Measurements from ENCODE around the gene BCAS1.
A peak's percentile ranks its signal among the peaks of the same experiment; 100 is the strongest.

Gene BCAS1

GRCh38 chr20:53920647-53921245 lies 149.6 kb downstream of the BCAS1 start:
- no peak for FAIRE-seq

- peak; percentile 75 for FAIRE-seq
Measured at GRCh38 chr20:53919886-53920285, 150.5 kb downstream of the BCAS1 start.

GRCh38 chr20:53918949-53919361 lies 151.4 kb downstream of the BCAS1 start:
- peak; percentile 96 for FAIRE-seq

GRCh38 chr20:53918020-53918311 lies 152.4 kb downstream of the BCAS1 start:
- FAIRE-seq: no peak

- FAIRE-seq: peak; percentile 98
Measured at GRCh38 chr20:53917145-53918019, 153.0 kb downstream of the BCAS1 start.

GRCh38 chr20:53916173-53916512 lies 154.3 kb downstream of the BCAS1 start:
- no peak for FAIRE-seq

- FAIRE-seq: peak; percentile 93
Measured at GRCh38 chr20:53915446-53916172, 154.8 kb downstream of the BCAS1 start.

- FAIRE-seq: no peak
Measured at GRCh38 chr20:53914781-53915445, 155.5 kb downstream of the BCAS1 start.

GRCh38 chr20:53914091-53914780 lies 156.2 kb downstream of the BCAS1 start:
- FAIRE-seq: peak; percentile 93

GRCh38 chr20:53911301-53911700 lies 159.1 kb downstream of the BCAS1 start:
- FAIRE-seq: no peak

- no peak for FAIRE-seq
Measured at GRCh38 chr20:53910351-53911002, 159.9 kb downstream of the BCAS1 start.

- no peak for FAIRE-seq
Measured at GRCh38 chr20:53907968-53908751, 162.2 kb downstream of the BCAS1 start.

- FAIRE-seq: no peak
Measured at GRCh38 chr20:53905820-53906191, 164.6 kb downstream of the BCAS1 start.

GRCh38 chr20:53905019-53905819 lies 165.2 kb downstream of the BCAS1 start:
- no peak for FAIRE-seq

- FAIRE-seq: no peak
Measured at GRCh38 chr20:53904261-53904660, 166.1 kb downstream of the BCAS1 start.

- no peak for FAIRE-seq
Measured at GRCh38 chr20:53903652-53903987, 166.8 kb downstream of the BCAS1 start.

- no peak for FAIRE-seq
Measured at GRCh38 chr20:53902968-53903651, 167.3 kb downstream of the BCAS1 start.

- no peak for FAIRE-seq
Measured at GRCh38 chr20:53901497-53902096, 168.8 kb downstream of the BCAS1 start.

GRCh38 chr20:53901064-53901463 lies 169.3 kb downstream of the BCAS1 start:
- FAIRE-seq: no peak

Measured in G401.6 (cell line).